ENCODE results near the gene CSRP1. TPM values are rescaled to one million over a fixed set of nuclear protein-coding genes. Genes with fewer than 3 reads are reported as not detected.
A peak's percentile ranks its signal among the peaks of the same experiment; 100 is the strongest.
"Not testable (repeated sequence)": the region's sequence is repeated elsewhere in the genome, so short reads cannot be mapped to it uniquely, and the experiment has no call there.

The CSRP1 gene
- total RNA-seq, 1 donor from 2014 or later = 91.8 TPM

- no peak for DNase-seq
These were observed 10.6 kb downstream of the CSRP1 start for GRCh38 chr1:201496296-201496690.

DNA sequence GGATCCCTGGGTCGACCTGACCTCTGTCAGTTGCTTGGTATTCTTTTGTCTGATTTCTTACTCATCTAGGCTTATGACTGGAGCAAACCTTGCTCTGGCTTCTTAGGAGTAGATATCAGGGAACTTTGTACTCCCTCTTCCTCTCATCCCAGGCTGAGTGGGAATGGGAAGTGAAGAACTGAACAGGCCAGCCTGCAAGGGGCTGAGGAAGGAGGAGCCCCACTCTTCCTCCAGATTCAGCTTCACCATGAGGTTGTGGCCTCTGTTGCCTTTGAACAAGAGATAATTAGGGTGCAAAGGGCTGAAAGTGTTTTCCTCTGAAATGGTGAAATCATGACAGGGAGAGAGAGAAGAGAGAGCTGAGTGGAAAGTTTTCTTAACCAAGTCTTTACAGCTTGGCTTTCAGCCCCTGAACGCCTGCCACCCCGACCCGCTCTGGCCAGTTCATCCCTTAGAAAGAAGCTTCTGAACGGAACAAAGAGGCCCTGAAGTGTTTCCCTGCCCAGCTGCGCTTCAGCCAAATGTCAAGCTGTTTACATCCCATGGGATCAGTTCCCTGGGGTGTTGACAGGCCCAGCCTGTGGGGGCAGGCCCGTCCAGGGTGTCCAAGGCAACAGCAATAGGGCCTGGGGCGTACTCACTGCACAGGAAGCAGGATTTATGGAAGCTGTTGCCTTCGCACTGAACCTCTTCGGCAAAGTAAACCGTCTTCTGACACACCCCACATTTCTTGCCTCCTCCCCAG is 11.2 kb downstream of the CSRP1 start:
- DNase-seq = peak; percentile 51

- no peak for DNase-seq
These were observed 12.9 kb downstream of the CSRP1 start for GRCh38 chr1:201493757-201494617.

- not testable (repeated sequence) for DNase-seq
These were observed 13.8 kb downstream of the CSRP1 start for GRCh38 chr1:201493026-201493656.

DNA sequence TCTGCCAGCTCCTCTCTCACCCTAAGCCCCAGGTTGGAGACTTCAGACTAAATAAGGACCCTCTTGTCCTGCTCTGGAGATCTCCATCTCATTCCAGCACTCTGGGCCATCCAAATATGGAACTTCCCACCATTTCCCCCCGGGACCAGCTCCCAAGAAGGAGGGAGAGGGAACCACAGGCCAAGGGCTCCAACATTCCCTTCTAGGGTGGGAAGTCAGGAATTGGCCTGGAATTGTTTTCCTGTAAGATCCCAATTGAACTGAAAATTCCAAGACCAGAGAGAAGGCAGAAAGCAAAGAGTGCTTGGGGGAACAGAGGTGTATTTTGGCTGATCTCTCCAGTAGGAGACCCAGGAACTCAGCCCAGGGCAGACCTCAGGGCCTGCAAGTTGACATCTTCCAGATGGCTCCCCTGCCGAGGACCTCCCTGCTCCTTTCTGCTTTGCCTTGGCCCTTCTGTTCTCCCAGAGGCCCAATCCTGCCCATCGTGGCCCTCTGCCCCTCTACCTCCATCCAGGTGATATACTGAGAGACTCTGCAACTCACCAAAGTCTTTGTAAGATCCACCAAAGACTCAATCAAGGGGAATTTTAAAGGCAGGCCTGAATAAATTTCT is 14.9 kb downstream of the CSRP1 start:
- DNase-seq = no peak

DNA sequence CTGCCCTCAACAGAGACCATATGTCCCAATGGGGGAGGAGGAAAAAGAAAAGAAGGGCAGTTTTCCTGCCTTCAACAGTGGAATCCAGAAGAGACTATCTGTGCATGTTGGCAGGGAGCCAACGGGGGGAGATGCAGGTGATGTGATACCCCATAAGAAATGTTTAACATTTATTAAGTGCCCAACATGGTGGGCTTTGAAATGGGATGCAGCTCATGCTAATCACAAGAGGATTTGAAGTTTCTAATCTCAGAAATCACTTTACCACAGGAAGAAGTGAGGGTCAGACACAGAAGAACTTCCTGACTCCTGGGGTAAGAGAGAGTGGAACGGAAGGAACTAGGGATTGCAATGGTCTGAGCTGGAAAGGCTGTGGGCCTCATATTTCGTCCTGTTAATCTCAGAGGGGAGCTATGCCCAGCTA is 16.2 kb downstream of the CSRP1 start:
- DNase-seq = no peak

DNA sequence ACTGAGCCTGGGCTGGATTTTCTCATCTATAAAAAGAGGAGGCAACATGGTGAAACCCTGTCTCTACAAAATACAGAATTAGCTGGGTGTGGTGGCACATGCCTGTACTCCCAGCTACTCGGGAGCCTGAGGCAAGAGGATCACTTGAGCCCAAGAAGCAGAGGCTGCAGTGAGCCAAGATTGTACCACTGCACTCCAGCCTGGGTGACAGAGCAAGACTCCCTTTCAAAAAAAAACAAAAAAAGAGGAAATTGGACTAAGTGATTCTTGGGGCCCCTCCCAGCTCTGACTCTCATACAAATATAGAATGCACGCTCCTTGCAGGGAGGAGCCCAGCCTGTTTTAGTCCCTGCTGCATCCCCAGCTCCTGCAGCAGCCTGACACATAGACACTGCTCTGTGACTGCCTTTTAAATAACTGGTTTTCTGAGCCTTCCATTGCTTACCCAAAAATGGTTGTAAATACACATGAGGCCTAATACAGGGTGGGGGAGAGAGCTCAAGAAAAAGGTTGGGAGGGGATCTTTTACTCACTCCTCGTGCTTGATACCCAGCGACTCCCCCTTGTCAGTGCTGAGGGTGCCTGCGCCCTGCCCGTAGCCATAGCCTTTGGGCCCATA is 17.2 kb downstream of the CSRP1 start:
- no peak for DNase-seq

- DNase-seq = peak; percentile 11
These were observed 17.9 kb downstream of the CSRP1 start for GRCh38 chr1:201488830-201489589.

GRCh38 chr1:201487742-201488141 is 19.2 kb downstream of the CSRP1 start:
- no peak for DNase-seq

DNA sequence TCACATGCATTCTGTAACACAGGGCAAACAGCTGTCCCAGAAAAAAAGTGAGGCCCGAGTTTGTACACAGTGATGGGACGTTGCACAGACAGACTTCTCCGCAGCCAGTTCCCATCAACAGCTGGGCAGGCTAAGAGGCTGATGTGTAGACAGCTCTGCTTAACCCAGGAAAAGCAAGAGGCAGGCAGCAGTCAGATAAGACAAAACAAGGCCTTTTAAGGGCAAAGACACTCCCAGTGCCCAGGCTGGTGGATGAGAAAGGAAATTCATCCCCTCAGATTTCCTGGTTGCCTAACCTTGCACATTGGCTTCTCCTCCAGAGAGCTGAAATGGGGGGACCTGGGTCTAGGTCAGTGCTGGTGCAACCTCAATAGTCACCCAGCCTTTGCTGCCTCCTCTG is 20.7 kb downstream of the CSRP1 start:
- DNase-seq = no peak

GRCh38 chr1:201485184-201485774 is 21.6 kb downstream of the CSRP1 start:
- no peak for DNase-seq

GRCh38 chr1:201483373-201483949 is 23.5 kb downstream of the CSRP1 start:
- no peak for DNase-seq

GRCh38 chr1:201482755-201483154 is 24.2 kb downstream of the CSRP1 start:
- no peak for DNase-seq

- peak; percentile 52 for DNase-seq
These were observed 25.0 kb downstream of the CSRP1 start for GRCh38 chr1:201481761-201482493.

DNA sequence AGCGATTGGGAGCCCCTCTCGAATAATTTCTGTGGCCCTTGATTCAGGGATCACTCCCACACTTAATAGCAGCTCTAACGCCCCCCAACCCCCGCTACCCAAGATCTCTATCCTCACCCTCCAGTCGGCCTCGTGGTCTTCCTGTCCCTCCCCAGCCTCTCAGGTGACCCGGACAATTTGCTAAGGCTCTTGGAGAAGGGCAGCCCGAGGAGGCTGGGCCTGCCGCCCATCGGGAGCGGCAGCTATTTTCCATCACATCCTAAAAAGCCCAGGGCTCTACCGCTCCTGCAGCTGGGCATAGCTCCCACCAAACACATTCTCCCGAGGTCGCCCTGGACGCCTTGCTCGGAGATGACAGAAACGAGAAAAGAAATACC is 25.9 kb downstream of the CSRP1 start:
- no peak for DNase-seq

DNA sequence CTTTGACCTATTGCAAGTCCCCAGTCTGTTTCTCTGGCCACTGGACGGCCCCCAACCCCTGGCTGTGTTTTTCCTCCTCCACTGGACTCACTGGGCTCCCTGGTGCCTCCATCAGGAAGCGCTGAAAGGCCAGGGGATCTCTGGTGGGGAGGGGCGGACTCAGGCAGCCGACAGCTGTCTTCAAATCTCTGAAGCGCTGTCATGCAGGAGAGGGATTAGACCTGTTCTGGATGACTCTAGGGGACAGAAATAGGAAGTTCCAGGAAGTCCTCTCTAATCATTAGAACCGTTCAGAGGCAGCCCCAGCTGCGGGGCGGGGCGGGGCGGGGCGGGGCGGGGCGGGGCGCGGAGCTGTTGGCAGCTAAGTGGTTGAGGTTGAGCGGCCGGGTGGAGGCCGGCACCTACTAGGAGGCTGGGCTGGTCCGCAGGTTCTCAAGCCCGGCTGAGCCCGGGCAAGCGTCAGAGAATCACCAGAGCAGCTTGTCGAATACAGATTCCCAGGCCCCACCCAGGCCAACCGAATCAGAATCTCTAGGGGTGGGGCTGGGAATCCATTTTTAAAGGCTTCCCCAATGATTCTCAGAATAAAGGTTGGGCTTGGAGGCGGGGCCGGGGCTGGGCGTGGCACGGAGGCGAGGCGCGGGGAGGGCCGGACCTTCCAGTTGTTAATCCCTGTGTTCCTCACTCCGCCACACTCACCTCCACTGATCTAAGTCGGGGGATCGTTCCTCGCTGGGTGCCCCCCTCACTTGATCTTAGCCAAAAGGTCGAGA is 26.5 kb downstream of the CSRP1 start:
- peak; percentile 38 for DNase-seq

- no peak for DNase-seq
These were observed 27.7 kb downstream of the CSRP1 start for GRCh38 chr1:201479201-201479730.

- not testable (repeated sequence) for DNase-seq
These were observed 28.3 kb downstream of the CSRP1 start for GRCh38 chr1:201478666-201479065.

All from skin of body (tissue), 2 donors.